ENCODE measurements around the gene MISFA.
"Not testable (repeated sequence)": the region's sequence is repeated elsewhere in the genome, so short reads cannot be mapped to it uniquely, and the experiment has no call there.

Gene MISFA

GRCh38 chr11:18633256-18634139 is 33.9 kb downstream of the MISFA start:
- no peak for TF ChIP-seq CTCF (IDR thresholded peaks at IDR 0.05; ENCODE audit: low read depth, low read length, poor library complexity, severe bottlenecking)
- no peak for TF ChIP-seq EZH2phosphoT487 (IDR thresholded peaks at IDR 0.05; ENCODE audit: borderline replicate concordance, low read length)
- Histone ChIP-seq H3K9me2 (replicated peaks; ENCODE audit: control insufficient read depth, low read length) (no peaks in the 10 kb centered on the region), H3K9me3 (ENCODE audit: control insufficient read depth, insufficient read depth, low read length) (no peaks in the 10 kb centered on the region), H3K27me3 (ENCODE audit: control insufficient read depth, low read length) (no peaks in the 10 kb centered on the region), H3F3A (ENCODE audit: control insufficient read depth, insufficient read depth) (no peaks in the 10 kb centered on the region), H3K36me3 (ENCODE audit: control insufficient read depth, low read length) (no peaks in the 10 kb centered on the region), H4K20me1 (ENCODE audit: control insufficient read depth, insufficient read depth, low read depth, low read length) (no peaks in the 10 kb centered on the region), H3K4me3 (ENCODE audit: low read length) (peak overlapping the region; percentile 93), H3K4me1 (ENCODE audit: control insufficient read depth, low read length) (peaks cover 24% of the 10 kb centered on the region), H3K4me2 (ENCODE audit: low read length) (peak overlapping the region; percentile 87), H3K27ac (ENCODE audit: low read depth, low read length) (no peak overlapping the region), H3K79me2 (ENCODE audit: control insufficient read depth, low read length) (peaks cover 54% of the 10 kb centered on the region)

GRCh38 chr11:18634140-18635032 is 34.8 kb downstream of the MISFA start, which contains the start of gene SPTY2D1:
TSS of gene SPTY2D1 (minus strand) at chr11:18634342. CDS start at chr11:18634257, 85 bp downstream.
- H3K9me3 ChIP-seq (ENCODE audit: control insufficient read depth, insufficient read depth, low read length), result no peaks in the 10 kb centered on the region
- H3K4me1 ChIP-seq (ENCODE audit: control insufficient read depth, low read length), result peaks cover 15% of the 10 kb centered on the region
- peak within 1 kb of the TSS; percentile 87 for H3K4me2 ChIP-seq (ENCODE audit: low read length)
- H3K36me3 ChIP-seq (ENCODE audit: control insufficient read depth, low read length), result no peaks in the 10 kb centered on the region
- H3K4me3 ChIP-seq (ENCODE audit: low read length), result peak within 1 kb of the TSS; percentile 93
- H3K27ac ChIP-seq (ENCODE audit: low read depth, low read length), result peak within 1 kb of the TSS; percentile 42
- no peaks in the 10 kb centered on the region for H4K20me1 ChIP-seq (ENCODE audit: control insufficient read depth, insufficient read depth, low read depth, low read length)
- TF ChIP-seq CTCF (IDR thresholded peaks at IDR 0.05; ENCODE audit: low read depth, low read length, poor library complexity, severe bottlenecking), result no peak
- TF ChIP-seq EZH2phosphoT487 (IDR thresholded peaks at IDR 0.05; ENCODE audit: borderline replicate concordance, low read length), result no peak
- peaks cover 45% of the 10 kb centered on the region for H3K79me2 ChIP-seq (ENCODE audit: control insufficient read depth, low read length)
- no peaks in the 10 kb centered on the region for H3F3A ChIP-seq (ENCODE audit: control insufficient read depth, insufficient read depth)
- no peaks in the 10 kb centered on the region for H3K27me3 ChIP-seq (ENCODE audit: control insufficient read depth, low read length)
- no peaks in the 10 kb centered on the region for H3K9me2 ChIP-seq (replicated peaks; ENCODE audit: control insufficient read depth, low read length)

- Histone ChIP-seq H3K4me1 (ENCODE audit: control insufficient read depth, low read length) (no peaks in the 10 kb centered on the region), H4K20me1 (ENCODE audit: control insufficient read depth, insufficient read depth, low read depth, low read length) (no peaks in the 10 kb centered on the region), H3K79me2 (ENCODE audit: control insufficient read depth, low read length) (no peaks in the 10 kb centered on the region), H3K27ac (ENCODE audit: low read depth, low read length) (no peak overlapping the region), H3K4me3 (ENCODE audit: low read length) (no peak overlapping the region), H3F3A (ENCODE audit: control insufficient read depth, insufficient read depth) (no peaks in the 10 kb centered on the region), H3K36me3 (ENCODE audit: control insufficient read depth, low read length) (no peaks in the 10 kb centered on the region), H3K9me2 (replicated peaks; ENCODE audit: control insufficient read depth, low read length) (no peaks in the 10 kb centered on the region), H3K27me3 (ENCODE audit: control insufficient read depth, low read length) (no peaks in the 10 kb centered on the region), H3K9me3 (ENCODE audit: control insufficient read depth, insufficient read depth, low read length) (no peaks in the 10 kb centered on the region), H3K4me2 (ENCODE audit: low read length) (no peak overlapping the region)
- no peak for TF ChIP-seq CTCF (IDR thresholded peaks at IDR 0.05; ENCODE audit: low read depth, low read length, poor library complexity, severe bottlenecking)
- no peak for TF ChIP-seq EZH2phosphoT487 (IDR thresholded peaks at IDR 0.05; ENCODE audit: borderline replicate concordance, low read length)
These were observed 42.1 kb downstream of the MISFA start for GRCh38 chr11:18641677-18642076.

GRCh38 chr11:18643034-18643433 is 43.4 kb downstream of the MISFA start:
- not testable (repeated sequence) for H3K4me3 ChIP-seq (ENCODE audit: low read length); H3K9me3 ChIP-seq (ENCODE audit: control insufficient read depth, insufficient read depth, low read length); H3K27me3 ChIP-seq (ENCODE audit: control insufficient read depth, low read length); H4K20me1 ChIP-seq (ENCODE audit: control insufficient read depth, insufficient read depth, low read depth, low read length); H3K4me2 ChIP-seq (ENCODE audit: low read length); H3K9me2 ChIP-seq (replicated peaks; ENCODE audit: control insufficient read depth, low read length); H3K79me2 ChIP-seq (ENCODE audit: control insufficient read depth, low read length); H3K27ac ChIP-seq (ENCODE audit: low read depth, low read length); H3K4me1 ChIP-seq (ENCODE audit: control insufficient read depth, low read length); H3K36me3 ChIP-seq (ENCODE audit: control insufficient read depth, low read length); H3F3A ChIP-seq (ENCODE audit: control insufficient read depth, insufficient read depth)
